ENCODE measurements around the gene GOLGA6A. TPM values are rescaled to one million over a fixed set of nuclear protein-coding genes. Genes with fewer than 3 reads are reported as not detected.
"Not testable (repeated sequence)": the region's sequence is repeated elsewhere in the genome, so short reads cannot be mapped to it uniquely, and the experiment has no call there.

GOLGA6A gene
- total RNA-seq, 4 donors from 2014 or later, result not detected

DNA sequence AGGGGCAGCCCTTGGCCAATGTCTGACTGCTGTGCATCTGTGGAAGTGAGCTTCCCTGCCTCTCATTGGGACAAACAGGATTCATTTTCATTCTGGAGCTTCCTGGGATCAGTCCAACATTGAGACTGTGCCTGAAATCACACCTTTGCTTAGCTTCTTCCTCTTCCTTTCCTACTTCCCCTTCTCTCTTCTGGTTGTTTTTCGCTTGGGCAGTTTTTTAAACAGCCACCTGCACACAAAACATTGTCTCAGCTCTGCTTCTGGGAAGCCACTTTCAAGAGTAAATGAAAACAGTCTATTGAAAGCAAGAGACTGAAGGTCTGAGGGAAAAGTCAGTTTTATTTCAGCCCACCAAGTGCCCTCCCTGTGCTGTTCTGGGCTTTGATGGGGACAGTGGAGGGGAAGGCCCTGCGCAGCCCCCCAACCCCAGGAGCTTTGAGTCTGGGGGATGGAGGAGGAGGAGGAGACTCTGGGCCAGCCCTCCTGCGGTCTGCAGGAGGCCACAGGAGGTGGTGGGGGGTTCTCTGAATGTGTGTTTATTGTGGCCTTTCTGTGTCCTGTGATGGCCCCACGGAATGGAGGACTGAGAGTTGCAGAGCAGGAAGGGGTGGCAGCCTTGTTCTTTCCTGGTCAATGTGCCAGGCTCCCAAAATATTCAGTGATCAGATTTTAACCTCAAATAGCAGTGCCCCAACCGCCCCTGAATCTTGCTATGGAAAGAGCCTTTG lies 40.2 kb upstream of the GOLGA6A start:
- TF ChIP-seq, protein P1, sequence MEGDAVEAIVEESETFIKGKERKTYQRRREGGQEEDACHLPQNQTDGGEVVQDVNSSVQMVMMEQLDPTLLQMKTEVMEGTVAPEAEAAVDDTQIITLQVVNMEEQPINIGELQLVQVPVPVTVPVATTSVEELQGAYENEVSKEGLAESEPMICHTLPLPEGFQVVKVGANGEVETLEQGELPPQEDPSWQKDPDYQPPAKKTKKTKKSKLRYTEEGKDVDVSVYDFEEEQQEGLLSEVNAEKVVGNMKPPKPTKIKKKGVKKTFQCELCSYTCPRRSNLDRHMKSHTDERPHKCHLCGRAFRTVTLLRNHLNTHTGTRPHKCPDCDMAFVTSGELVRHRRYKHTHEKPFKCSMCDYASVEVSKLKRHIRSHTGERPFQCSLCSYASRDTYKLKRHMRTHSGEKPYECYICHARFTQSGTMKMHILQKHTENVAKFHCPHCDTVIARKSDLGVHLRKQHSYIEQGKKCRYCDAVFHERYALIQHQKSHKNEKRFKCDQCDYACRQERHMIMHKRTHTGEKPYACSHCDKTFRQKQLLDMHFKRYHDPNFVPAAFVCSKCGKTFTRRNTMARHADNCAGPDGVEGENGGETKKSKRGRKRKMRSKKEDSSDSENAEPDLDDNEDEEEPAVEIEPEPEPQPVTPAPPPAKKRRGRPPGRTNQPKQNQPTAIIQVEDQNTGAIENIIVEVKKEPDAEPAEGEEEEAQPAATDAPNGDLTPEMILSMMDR (IDR thresholded peaks at IDR 0.05), result no peak
- DNase-seq (ENCODE audit: low spot score) (no peak), ATAC-seq (ENCODE audit: low FRiP score) (no peak)

DNA sequence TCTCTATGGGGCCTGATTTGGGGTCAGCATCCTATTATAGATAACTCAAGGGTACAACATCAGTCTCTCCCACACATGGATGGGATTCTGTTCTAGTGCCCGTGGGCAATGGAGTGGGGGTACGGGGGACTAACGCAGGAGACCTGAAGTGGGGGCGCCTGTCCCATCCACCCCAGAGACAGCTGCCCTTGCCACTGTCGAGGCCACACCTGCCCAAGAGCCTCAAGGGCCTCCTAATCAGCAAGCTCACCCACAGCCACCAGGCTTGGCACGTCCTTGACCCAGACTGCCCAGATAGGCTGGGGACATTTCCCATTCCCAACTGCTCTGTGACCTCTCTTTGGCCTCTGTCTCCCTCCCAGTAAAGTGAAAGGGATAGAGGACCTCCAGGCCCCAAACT lies 39.5 kb upstream of the GOLGA6A start:
- ATAC-seq (ENCODE audit: low FRiP score) (no peak), DNase-seq (ENCODE audit: low spot score) (no peak)
- TF ChIP-seq, protein P1 (IDR thresholded peaks at IDR 0.05), result no peak

DNA sequence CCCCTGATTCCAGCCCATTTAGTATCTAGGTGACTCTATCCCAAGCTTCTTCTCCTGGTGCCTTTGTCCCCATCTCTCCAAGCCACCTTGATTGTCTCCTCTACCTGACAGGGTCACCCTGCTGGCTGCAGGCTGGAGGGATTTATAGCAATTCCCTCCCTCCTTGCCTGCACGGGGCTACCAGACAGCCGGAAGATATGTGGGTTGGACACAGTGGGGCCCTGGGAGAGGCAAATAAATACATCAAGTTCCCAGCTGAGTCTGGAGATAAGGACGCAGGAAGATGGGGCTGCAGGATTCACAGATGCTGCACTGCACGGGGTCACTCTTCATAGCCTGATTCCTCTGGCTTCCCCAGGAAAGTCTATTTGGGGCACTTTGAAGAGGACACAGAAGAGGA lies 38.7 kb upstream of the GOLGA6A start:
- no peak for DNase-seq (ENCODE audit: low spot score)
- no peak for ATAC-seq (ENCODE audit: low FRiP score)
- TF ChIP-seq, protein P1 (IDR thresholded peaks at IDR 0.05), result no peak

DNA sequence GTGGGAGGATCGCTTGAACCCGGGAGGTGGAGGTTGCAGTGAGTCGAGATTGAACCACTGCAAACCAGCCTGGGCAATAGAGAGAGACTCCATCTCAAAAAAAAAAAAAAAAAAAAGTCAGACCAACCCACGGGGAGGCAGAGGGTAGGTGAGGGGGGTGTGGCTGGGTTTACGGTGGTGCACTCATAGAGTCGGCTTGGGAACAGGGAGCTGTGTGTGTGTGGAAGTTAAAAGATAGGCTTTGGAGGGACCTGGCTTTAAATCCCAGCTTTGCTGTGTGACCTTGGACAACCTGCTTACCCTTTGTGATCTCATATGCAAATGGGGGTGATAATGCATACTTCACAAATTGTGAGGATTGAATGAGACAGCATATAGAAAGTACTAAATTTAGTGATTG lies 38.1 kb upstream of the GOLGA6A start:
- DNase-seq (ENCODE audit: low spot score) (no peak), ATAC-seq (ENCODE audit: low FRiP score) (no peak)
- TF ChIP-seq, protein P1 (IDR thresholded peaks at IDR 0.05), result no peak

DNA sequence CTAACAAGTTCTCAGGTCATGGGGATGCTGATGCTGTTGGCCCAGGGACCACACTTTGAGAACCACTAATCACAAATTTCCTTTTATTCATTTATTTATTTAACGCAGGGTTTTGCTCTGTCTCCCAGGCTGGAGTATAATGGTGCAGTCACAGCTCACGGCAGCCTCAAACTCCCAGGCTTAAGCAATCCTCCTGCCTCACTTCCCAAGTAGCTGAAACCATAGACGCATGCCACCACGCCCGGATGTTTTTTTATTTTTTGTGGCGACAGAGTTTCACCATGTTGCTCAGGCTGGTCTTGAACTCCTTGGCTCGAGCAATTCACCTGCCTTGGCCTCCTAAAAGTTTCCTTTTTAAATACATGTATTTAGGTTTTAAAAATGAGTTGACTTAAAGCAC lies 27.4 kb upstream of the GOLGA6A start:
- ATAC-seq (ENCODE audit: low FRiP score) (no peak), DNase-seq (ENCODE audit: low spot score) (no peak)
- TF ChIP-seq, protein P1 (IDR thresholded peaks at IDR 0.05), result no peak

DNA sequence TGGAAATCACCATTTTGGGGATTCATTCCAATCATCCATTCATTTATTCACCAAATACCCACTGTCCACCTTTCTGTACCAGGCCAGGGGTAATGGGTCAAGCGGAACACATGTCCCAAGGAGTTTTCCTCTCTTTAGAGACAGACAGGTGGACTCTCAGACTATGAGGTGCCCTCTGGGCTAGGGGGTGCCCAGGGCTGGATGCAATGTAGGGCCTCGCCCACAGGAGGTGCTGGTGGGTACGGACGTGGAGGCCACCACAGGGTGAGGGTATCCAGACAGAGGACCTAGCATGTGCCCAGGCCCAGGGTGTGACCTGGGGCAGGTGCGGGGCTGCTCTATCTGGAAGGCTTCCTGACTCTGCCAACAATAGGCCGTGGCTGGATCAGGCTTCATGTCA lies 26.3 kb upstream of the GOLGA6A start:
- not testable (repeated sequence) for ATAC-seq (ENCODE audit: low FRiP score); DNase-seq (ENCODE audit: low spot score)

DNA sequence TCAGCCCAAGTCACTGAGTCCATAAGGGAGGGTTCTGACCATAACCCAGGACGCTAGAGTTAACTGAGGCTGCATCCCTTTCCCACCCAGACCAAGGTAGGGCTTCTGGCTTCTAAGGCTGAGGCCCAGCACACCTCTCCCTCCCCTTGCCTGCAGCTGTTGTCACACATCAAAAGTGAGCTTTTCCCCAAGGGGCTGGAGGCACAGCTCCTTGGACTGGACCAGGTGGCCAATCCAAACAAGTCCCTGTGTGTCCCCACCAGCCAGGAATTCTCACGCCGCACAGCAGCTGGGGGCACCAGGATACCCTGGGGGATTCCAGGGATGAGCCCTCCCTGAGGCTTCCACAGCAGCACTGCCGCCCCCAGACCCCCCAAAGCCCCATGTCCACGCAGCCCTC lies 25.8 kb upstream of the GOLGA6A start:
- no peak for DNase-seq (ENCODE audit: low spot score)
- no peak for ATAC-seq (ENCODE audit: low FRiP score)
- TF ChIP-seq, protein P1 (IDR thresholded peaks at IDR 0.05), result no peak

DNA sequence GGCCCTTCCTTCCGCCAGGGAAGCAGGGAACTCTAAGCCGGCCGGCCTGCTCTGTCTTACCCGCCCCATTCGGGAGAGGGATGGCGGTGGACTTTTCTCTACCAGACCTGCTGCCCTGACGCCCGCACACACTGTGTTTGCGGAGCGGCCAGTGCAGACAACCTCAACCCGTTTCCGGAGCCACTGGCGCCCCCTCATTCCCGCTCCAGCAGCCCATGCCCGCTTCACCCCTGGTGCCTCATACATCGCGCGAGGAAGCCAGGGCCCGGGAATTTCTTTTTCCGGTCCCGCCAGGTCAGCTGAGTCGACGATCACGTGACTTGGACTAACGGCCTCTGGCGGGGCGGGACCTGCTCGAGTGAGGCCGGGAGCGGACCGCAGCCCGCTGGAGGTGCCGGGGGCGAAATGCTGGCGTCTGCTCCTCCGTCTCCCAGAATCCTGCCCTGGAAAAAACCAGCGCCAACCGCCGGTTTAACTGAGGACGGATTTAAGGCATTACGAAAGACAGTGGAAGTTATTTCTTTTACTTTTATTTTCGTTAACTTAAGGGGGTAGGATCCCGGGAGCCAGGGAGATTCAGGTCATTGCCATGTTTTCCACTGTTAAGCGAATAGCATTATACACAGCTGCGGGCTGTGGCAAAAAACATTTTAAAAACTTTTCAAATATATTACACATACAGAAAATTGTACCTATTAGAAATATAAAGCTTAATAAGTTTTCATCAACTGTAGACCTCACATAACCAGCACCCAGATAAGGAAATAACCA lies 17.8 kb upstream of the GOLGA6A start:
- DNase-seq (ENCODE audit: low spot score) (peak; percentile 86), ATAC-seq (ENCODE audit: low FRiP score) (peak; percentile 97)

DNA sequence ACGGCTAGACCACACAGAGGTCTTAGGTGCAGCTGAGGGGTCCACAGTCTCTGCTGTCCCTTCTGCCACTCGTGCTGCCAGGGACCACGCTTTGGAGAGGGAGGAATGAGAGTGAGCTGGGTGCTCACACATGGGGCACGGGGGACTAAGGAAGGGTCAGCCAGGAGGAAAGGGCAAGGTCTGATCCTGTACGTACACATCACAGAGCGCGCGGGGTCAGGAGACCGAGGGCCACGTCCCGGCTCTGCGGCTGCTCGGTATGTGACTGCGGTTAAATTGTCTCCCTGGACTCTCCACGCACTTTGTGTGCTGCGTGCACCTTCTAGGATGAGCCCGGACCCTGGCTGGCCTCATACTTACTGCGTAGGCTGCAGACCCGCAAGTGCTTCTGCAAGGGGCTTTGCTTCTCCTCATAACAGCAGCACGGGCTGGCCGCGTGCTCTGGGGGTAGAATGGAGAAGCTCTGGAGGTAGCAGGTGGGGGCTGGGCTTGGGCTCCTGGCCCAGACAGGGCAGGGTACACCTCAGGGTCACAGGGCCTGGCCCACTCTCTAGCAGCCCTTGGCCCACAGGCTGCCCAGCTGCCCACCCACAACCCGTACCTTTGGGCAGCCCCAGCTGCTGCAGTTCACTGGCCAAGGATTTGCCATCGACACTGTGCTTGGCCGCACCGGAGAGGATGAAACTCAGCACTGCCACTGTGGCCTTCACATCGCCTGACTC lies 14.6 kb upstream of the GOLGA6A start:
- not testable (repeated sequence) for DNase-seq (ENCODE audit: low spot score); ATAC-seq (ENCODE audit: low FRiP score)

DNA sequence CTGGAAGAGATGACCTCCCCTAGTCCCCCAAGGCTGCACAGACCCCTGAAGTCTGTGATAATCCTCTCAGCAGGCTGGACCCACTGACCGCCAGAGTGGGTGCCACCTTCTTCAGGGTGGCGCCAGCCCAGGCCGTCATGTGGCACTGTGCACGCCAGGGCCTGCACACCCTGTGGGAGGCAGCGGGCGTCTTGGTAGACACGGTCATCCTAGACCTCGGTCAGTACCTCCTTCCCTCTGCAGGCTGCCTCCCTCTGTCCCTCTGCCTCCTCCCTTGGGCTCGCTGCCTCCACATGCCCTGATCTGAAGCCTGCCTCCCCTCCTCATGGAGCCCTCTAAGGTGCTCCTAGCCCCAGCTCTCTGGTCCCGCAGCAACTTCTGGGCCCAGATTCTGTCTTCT lies 13.3 kb upstream of the GOLGA6A start:
- not testable (repeated sequence) for DNase-seq (ENCODE audit: low spot score); ATAC-seq (ENCODE audit: low FRiP score)

DNA sequence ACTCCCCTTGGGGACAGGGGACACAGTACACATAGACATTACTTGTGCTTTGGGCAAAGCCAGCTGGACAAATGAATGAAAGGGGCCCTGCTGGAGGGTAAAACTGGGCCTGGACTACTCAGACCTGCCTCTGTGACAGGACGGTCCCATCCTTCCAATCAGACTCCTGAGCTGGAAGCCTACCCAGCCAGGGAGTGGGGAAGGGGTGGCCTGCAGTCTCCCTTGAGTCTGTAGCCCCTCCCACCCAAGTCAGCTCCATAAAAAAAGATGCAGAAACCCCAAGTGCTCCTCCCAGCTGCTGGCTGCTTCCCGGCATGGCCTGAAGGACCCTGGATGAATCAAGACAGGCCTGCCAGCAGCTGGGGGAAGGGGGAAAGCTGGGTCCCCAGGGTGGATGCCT lies 12.2 kb upstream of the GOLGA6A start:
- not testable (repeated sequence) for DNase-seq (ENCODE audit: low spot score); ATAC-seq (ENCODE audit: low FRiP score)
